K562 (cell line): ENCODE measurements around the gene ABT1.

Source experiments
- PHF20 ChIP-seq: fragments of 450-650 bp; IDR thresholded peaks from 2 replicates; pipeline ENCODE4 v1.6.1; 2018; ENCODE audit not compliant: partially characterized antibody
- TAF1 ChIP-seq: IDR thresholded peaks from 2 replicates; pipeline ENCODE4 v1.6.1; 2011; ENCODE audit warnings: mild to moderate bottlenecking, low read length, moderate library complexity; ENCODE audit not compliant: insufficient read depth, control insufficient read depth, severe bottlenecking; ENCODE audit errors: extremely low read depth
- TF ChIP-seq, protein P1 (sequence below): fragments of 250-450 bp; sonication (Bioruptor Pico); IDR thresholded peaks from 2 replicates; pipeline ENCODE4 v1.8.0; 2021; ENCODE audit warnings: moderate library complexity, mild to moderate bottlenecking, inconsistent platforms
- TF ChIP-seq, protein P2 (sequence below), 3 experiments: IDR thresholded peaks in 2 of 3; conservative IDR thresholded peaks in 1 of 3; 2 replicates each; pipeline ENCODE4 v1.5.1; 2011 to 2012; ENCODE audit warnings: low read length in 3 of 3, mild to moderate bottlenecking in 3 of 3, control low read depth in 2 of 3, improper control_type of control experiment in 1 of 3, inconsistent platforms in 1 of 3, low read depth in 1 of 3, mixed read lengths in 1 of 3, moderate library complexity in 1 of 3; ENCODE audit not compliant: insufficient read depth in 2 of 3

GRCh38 chr6:26570027-26570809, 26.5 kb upstream of the ABT1 start:
- TF ChIP-seq TAF1 (no peak), PHF20 (no peak)
- TF ChIP-seq, protein P1, sequence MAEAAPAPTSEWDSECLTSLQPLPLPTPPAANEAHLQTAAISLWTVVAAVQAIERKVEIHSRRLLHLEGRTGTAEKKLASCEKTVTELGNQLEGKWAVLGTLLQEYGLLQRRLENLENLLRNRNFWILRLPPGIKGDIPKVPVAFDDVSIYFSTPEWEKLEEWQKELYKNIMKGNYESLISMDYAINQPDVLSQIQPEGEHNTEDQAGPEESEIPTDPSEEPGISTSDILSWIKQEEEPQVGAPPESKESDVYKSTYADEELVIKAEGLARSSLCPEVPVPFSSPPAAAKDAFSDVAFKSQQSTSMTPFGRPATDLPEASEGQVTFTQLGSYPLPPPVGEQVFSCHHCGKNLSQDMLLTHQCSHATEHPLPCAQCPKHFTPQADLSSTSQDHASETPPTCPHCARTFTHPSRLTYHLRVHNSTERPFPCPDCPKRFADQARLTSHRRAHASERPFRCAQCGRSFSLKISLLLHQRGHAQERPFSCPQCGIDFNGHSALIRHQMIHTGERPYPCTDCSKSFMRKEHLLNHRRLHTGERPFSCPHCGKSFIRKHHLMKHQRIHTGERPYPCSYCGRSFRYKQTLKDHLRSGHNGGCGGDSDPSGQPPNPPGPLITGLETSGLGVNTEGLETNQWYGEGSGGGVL (CRISPR knock-in tag): no peak
- TF ChIP-seq, protein P2, sequence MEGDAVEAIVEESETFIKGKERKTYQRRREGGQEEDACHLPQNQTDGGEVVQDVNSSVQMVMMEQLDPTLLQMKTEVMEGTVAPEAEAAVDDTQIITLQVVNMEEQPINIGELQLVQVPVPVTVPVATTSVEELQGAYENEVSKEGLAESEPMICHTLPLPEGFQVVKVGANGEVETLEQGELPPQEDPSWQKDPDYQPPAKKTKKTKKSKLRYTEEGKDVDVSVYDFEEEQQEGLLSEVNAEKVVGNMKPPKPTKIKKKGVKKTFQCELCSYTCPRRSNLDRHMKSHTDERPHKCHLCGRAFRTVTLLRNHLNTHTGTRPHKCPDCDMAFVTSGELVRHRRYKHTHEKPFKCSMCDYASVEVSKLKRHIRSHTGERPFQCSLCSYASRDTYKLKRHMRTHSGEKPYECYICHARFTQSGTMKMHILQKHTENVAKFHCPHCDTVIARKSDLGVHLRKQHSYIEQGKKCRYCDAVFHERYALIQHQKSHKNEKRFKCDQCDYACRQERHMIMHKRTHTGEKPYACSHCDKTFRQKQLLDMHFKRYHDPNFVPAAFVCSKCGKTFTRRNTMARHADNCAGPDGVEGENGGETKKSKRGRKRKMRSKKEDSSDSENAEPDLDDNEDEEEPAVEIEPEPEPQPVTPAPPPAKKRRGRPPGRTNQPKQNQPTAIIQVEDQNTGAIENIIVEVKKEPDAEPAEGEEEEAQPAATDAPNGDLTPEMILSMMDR (IDR thresholded peaks at IDR 0.05 in 2 of 3, conservative IDR thresholded peaks at IDR 0.05 in 1 of 3; ENCODE audit: insufficient read depth in 2 of 3, low read depth in 1 of 3, low read length in 3 of 3): no peak
